Calu3 (cell line): Measurements from ENCODE around the gene TUBB1. TPM values are rescaled to one million over a fixed set of nuclear protein-coding genes. Genes with fewer than 3 reads are reported as not detected.

Experiments
- BruUV-seq: library from RNA; stranded (reverse); fragments of 400-500 nt; replicated peaks from 2 replicates; lab custom pipeline; 2021; lab: Mats Ljungman, UMichigan
- CTCF ChIA-PET: fragments of 300-600 bp; sonication (Branson Sonifier 250); formaldehyde crosslinking; loops from one replicate; lab custom pipeline; 2022; ENCODE audit warnings: antibody characterized with exemption; lab: Charles Lee
- DNase-seq: peaks from one replicate; pipeline ENCODE4 v3.0.0; 2022
- H3K27ac Mint-ChIP-seq: one replicate; pipeline ENCODE4 v1.8.0; 2022; ENCODE audit warnings: mixed read lengths; ENCODE audit not compliant: unreplicated experiment
- H3K27me3 Mint-ChIP-seq: one replicate; pipeline ENCODE4 v1.8.0; 2022; ENCODE audit warnings: mixed read lengths; ENCODE audit not compliant: unreplicated experiment
- H3K36me3 Mint-ChIP-seq: one replicate; pipeline ENCODE4 v1.8.0; 2022; ENCODE audit warnings: mild to moderate bottlenecking, moderate library complexity, mixed read lengths; ENCODE audit not compliant: insufficient read depth, unreplicated experiment
- H3K4me1 Mint-ChIP-seq: one replicate; pipeline ENCODE4 v1.8.0; 2022; ENCODE audit warnings: mild to moderate bottlenecking, low read depth, mixed read lengths; ENCODE audit not compliant: unreplicated experiment
- H3K4me3 Mint-ChIP-seq: one replicate; pipeline ENCODE4 v1.8.0; 2022; ENCODE audit warnings: mild to moderate bottlenecking, low read depth, moderate library complexity, mixed read lengths; ENCODE audit not compliant: unreplicated experiment
- H3K9me3 Mint-ChIP-seq: one replicate; pipeline ENCODE4 v1.8.0; 2022; ENCODE audit warnings: low read depth, mixed read lengths; ENCODE audit not compliant: unreplicated experiment
- intact Hi-C: fragments of 100-400 bp; cut with micrococcal nuclease; formaldehyde crosslinking; loops from one replicate; pipeline ENCODE4 v1.10.0; 2022; ENCODE audit not compliant: unreplicated experiment
- total RNA-seq: library from RNA; stranded (reverse); gene quantifications from 2 replicates; pipeline ENCODE4 v1.2.3, GENCODE V29; 2022
- TF ChIP-seq, protein P1 (sequence below): fragments of 200-600 bp; IDR thresholded peaks from one replicate; pipeline ENCODE4 v1.8.0; 2022; ENCODE audit warnings: antibody characterized with exemption; ENCODE audit not compliant: unreplicated experiment

TUBB1 gene
- total RNA-seq, 1 experiment from 2014 or later = not detected

DNA sequence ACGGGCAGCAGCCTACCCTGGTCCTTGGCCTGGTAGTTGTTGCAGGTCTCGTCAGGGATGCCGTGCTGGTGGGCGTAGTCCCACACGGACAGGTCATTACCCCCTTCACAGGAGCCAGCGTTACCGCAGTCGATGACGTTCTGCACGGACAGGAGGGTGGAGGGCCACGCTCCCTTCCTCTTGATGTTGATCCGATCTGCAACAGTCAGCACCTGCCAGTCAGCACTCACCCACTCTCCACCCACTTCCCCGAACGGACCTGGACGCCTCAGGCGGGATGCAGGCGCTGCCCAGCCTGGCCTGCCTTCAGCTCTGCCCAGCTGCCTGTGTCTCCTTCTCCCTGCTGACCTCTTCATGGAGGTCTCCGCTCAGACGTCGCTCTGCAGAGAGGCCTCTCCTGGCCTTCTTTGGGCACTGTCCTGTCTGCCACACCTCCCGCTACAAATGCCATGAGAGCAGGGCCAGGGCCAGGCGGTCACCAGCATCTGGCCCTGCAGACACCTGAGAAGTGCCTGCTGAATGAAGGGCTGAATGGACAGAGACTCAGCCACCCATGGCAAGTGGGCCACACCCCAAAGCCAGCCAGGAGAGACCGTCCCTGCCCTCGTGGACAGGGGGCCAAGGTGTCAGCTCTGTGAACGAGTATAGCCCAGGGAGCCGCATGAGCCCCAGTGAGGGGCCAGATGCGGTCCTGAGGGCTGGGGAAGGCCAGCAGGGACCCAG lies 17.6 kb upstream of the TUBB1 start:
- no peaks in the 10 kb centered on the region for H3K9me3 Mint-ChIP-seq
- peaks cover 66% of the 10 kb centered on the region for H3K36me3 Mint-ChIP-seq
- DNase-seq = no peak
- TF ChIP-seq, protein P1, sequence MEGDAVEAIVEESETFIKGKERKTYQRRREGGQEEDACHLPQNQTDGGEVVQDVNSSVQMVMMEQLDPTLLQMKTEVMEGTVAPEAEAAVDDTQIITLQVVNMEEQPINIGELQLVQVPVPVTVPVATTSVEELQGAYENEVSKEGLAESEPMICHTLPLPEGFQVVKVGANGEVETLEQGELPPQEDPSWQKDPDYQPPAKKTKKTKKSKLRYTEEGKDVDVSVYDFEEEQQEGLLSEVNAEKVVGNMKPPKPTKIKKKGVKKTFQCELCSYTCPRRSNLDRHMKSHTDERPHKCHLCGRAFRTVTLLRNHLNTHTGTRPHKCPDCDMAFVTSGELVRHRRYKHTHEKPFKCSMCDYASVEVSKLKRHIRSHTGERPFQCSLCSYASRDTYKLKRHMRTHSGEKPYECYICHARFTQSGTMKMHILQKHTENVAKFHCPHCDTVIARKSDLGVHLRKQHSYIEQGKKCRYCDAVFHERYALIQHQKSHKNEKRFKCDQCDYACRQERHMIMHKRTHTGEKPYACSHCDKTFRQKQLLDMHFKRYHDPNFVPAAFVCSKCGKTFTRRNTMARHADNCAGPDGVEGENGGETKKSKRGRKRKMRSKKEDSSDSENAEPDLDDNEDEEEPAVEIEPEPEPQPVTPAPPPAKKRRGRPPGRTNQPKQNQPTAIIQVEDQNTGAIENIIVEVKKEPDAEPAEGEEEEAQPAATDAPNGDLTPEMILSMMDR = no peak
- BruUV-seq = no TSS peak
- H3K27me3 Mint-ChIP-seq = no peaks in the 10 kb centered on the region
- H3K4me3 Mint-ChIP-seq = no peak overlapping the region
- CTCF ChIA-PET = no interaction called here
- H3K4me1 Mint-ChIP-seq = peaks cover 25% of the 10 kb centered on the region
- intact Hi-C loops = no loop called here
- no peak overlapping the region for H3K27ac Mint-ChIP-seq

DNA sequence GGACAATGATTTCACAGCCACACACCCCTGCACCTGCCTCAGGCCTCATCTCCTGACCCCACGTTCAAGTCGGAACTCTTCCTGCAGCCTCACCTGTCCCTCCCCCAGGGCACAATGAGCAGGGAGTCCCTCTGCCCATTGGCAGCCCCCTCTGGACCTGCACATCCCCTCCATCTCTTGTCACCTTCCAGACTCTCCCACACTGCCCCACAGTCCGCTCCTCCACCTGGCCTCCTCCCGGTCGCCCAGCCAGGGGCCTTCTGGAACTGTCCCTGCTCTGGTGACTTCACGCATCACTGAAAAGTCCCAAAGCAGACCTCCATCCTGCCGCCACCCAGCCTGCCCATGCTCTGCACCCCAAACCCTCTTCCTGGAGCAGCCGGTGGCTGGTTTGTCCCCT lies 16.8 kb upstream of the TUBB1 start:
- intact Hi-C loops = no loop called here
- Mint-ChIP-seq H3K36me3 (peaks cover 64% of the 10 kb centered on the region), H3K4me3 (no peak overlapping the region), H3K27me3 (no peaks in the 10 kb centered on the region), H3K4me1 (peaks cover 25% of the 10 kb centered on the region), H3K9me3 (no peaks in the 10 kb centered on the region), H3K27ac (no peak overlapping the region)
- TF ChIP-seq, protein P1 = no peak
- DNase-seq = no peak
- BruUV-seq = no TSS peak
- CTCF ChIA-PET = no interaction called here

DNA sequence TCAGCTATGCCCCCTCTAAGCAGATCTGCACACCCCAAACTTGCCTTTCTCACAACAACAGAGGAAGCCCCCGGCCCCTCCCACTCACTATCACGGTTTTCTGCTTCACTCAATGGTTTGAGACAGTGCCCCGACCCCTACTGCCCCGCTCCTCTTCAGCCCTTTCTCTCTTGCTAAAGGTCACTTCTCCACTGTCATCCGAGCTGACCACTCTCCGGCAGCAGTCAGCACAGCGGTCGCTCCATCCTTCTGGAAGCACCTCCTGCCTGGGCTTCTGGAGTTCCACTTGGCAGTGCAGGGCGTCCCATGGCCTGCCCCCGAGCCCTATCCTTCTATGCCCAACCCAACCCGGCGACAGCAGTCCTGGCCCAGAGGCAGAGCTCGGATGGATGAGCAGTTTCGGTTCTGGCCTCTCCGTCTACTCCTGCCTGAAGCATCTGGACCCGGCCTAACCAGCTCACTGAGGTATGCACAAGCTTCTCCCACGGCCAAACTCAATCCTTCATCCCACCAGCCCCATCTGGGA lies 16.3 kb upstream of the TUBB1 start:
- intact Hi-C loops = no loop called here
- Mint-ChIP-seq H3K4me3 (no peak overlapping the region), H3K9me3 (no peaks in the 10 kb centered on the region), H3K27ac (no peak overlapping the region), H3K27me3 (no peaks in the 10 kb centered on the region), H3K36me3 (peaks cover 64% of the 10 kb centered on the region), H3K4me1 (peaks cover 25% of the 10 kb centered on the region)
- DNase-seq = no peak
- CTCF ChIA-PET = no interaction called here
- BruUV-seq = no TSS peak
- TF ChIP-seq, protein P1 = no peak

DNA sequence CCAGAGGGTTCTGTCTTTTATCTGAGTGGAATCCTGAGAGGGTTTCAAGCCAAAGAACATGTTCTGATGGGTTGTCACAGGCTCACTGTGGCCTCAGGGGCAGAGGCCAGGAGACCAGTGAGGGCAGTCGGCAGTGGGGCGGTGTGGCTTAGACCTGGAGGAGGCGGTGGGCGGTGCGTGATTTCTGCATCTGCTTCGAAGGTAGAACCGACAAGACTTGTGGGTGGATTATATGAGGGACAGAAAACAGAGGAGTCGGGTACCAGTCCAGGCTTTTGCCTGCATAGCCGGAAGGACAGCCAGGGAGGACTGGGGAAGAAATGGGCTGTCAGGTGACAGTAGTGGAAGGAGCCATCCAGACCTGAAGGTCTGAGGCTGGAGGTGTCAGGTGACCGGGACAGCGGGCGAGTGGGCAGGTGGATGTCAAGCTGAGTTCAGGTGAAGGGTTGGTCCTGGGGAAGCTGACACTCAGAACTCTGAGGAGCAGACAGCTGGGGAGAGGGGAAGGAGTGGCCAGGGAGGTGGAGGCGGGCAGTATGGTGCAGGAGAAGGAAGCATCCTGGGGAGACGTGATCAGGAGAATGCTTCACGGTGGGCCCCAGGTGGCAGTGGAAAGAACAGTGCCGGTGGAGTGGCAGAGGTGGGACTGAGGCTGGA lies 15.3 kb upstream of the TUBB1 start:
- H3K4me1 Mint-ChIP-seq = peaks cover 25% of the 10 kb centered on the region
- H3K4me3 Mint-ChIP-seq = peak overlapping the region; percentile 78
- no peak for DNase-seq
- H3K27me3 Mint-ChIP-seq = no peaks in the 10 kb centered on the region
- intact Hi-C loops = no loop called here
- CTCF ChIA-PET = no interaction called here
- peaks cover 56% of the 10 kb centered on the region for H3K36me3 Mint-ChIP-seq
- H3K27ac Mint-ChIP-seq = peak overlapping the region; percentile 2
- BruUV-seq = no TSS peak
- H3K9me3 Mint-ChIP-seq = no peaks in the 10 kb centered on the region
- TF ChIP-seq, protein P1 = no peak
